GM18907 (cell line): Measurements from ENCODE around the gene ANKS6.
"Not testable (repeated sequence)": the region's sequence is repeated elsewhere in the genome, so short reads cannot be mapped to it uniquely, and the experiment has no call there.

Experiments
- ATAC-seq: cut with Tn5 transposase; IDR thresholded peaks from one replicate; pipeline ENCODE4 v1.9.1; 2021; ENCODE audit warnings: mild to moderate bottlenecking, moderate library complexity; ENCODE audit not compliant: unreplicated experiment

Gene ANKS6

GRCh38 chr9:98707166-98708102 lies 88.9 kb downstream of the ANKS6 start:
- ATAC-seq = no peak

GRCh38 chr9:98706651-98707165 lies 89.6 kb downstream of the ANKS6 start:
- ATAC-seq = no peak

- no peak for ATAC-seq
Measured at GRCh38 chr9:98702835-98703380, 93.4 kb downstream of the ANKS6 start.

GRCh38 chr9:98702340-98702739 lies 94.0 kb downstream of the ANKS6 start:
- ATAC-seq = no peak

GRCh38 chr9:98701576-98701975 lies 94.8 kb downstream of the ANKS6 start:
- ATAC-seq = no peak

- no peak for ATAC-seq
Measured at GRCh38 chr9:98700801-98701200, 95.6 kb downstream of the ANKS6 start.

GRCh38 chr9:98698856-98699255 lies 97.5 kb downstream of the ANKS6 start:
- ATAC-seq = no peak

GRCh38 chr9:98694943-98695342 lies 101.4 kb downstream of the ANKS6 start:
- ATAC-seq = no peak

- ATAC-seq = no peak
Measured at GRCh38 chr9:98692392-98692791, 104.0 kb downstream of the ANKS6 start.

- no peak for ATAC-seq
Measured at GRCh38 chr9:98691890-98692289, 104.5 kb downstream of the ANKS6 start.

GRCh38 chr9:98690686-98691085 lies 105.7 kb downstream of the ANKS6 start:
- no peak for ATAC-seq

GRCh38 chr9:98688710-98689495 lies 107.5 kb downstream of the ANKS6 start:
- no peak for ATAC-seq

GRCh38 chr9:98687911-98688310 lies 108.4 kb downstream of the ANKS6 start:
- ATAC-seq = no peak

GRCh38 chr9:98686961-98687855 lies 109.1 kb downstream of the ANKS6 start:
- ATAC-seq = no peak

GRCh38 chr9:98684816-98685215 lies 111.5 kb downstream of the ANKS6 start:
- not testable (repeated sequence) for ATAC-seq
